ENCODE results near the gene RAD51B.

The RAD51B gene

DNA sequence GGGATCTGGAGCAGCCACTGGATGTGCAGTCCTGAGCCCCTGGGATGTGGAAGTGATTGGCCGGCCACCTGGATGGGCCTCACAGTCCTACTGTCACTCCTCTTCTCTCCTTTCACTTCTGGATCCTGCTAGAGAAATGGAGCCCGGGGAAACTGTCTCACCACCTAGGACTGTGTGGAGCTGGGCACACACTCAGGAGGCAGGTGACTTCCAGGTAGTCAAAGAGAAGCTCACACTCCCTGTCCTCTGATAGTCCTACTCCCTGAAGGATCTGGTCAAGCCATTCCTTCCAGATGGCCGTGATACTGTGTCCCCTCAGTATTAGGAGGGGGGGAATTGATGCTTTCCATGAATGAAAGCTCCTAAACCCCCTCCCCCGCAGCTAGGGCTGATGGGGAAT, 772.2 kb downstream of the RAD51B start:
- DNase-seq = no peak

DNA sequence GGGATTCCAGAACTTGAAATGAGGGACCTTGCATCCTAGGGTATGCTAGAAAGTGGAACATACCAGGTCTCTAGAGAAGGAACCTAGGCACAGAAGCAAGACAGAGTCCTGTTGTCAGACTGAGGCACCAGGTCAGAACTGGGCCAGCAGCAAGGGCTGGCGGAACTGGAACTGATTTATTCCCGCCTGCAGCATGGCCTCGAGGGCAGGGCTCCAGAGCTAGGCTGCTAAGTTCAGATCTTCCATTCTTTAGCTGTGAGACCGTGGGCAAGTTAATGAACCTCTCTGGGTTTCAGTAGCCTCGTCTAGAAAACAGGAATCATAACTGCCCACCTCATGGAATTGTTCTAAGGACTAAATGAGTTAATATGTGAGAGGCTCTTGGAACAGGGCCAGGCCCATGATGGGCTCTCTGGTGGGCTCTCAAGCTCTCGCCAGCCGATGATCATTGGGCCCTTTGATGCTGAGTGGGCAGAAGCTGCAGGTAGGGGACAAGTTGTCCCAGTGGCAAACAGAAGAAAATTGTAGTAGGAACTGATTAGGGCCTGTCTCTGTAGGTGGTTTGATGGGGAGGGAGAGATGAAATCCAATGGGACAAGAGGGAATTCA, 773.5 kb downstream of the RAD51B start:
- DNase-seq = no peak

DNA sequence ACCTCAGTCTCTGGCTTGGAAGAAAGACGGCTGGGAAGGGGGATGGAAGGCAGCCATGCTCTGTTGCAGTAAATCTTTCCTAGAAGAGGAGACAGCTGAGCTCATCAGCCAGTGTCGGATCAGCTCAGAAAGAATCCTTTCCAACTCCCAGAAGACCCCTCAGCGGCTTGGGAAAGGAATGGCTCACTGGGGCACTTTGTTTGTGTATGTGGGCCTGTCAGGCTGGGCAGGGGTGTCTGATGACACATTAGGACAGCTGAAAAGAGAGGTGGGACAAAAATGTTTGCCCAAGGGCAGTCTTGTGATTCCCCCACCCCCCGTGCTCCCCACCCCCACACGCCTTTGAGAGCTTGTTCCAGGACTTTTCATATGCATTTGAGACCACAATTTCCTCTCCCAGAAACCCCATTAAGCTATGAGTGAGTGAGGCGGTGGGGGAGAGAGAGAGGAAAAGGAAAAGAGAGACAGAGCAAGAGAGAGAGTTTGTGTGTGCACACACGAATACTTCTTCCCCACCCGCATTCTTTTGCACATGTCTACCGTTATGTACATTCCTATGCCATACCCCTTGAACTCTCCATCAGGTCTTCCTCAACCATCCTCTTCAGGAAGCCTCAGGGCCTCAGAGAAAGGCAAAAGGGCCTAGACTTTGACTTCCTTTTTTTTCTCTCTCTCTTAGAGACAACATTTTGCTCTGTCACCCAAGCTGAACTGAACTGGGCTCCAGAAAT, 774.4 kb downstream of the RAD51B start:
- DNase-seq = no peak

DNA sequence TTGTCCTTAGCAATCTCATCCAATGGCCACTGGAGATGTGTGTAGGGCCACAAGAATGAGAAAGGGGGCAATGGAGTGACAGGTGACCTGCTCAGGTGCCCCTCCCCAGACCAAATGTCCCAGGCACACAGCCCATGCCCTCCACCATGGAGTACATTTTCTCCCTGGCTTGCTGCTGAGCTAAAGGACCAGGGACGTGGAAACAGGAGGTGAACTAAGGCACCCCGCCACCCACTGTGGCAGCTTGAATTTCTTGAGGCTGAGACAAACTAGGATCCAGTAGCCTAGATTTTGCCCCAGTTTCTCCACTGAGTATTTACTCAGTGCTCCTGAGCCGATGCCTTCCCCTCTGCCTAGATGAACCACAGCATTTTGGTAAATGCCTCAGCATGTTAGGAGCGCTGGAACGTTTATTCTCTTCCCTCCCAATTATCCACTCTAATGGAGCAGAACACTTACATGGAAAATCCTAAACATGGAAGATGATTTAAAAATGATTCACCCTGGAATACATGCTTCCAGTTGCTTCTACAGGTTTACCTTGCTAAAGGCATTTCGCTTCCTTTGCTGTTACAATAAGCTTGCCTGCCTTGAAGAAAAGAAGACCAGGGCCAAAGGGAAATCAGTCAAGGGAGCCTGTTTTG, 775.3 kb downstream of the RAD51B start:
- no peak for DNase-seq

DNA sequence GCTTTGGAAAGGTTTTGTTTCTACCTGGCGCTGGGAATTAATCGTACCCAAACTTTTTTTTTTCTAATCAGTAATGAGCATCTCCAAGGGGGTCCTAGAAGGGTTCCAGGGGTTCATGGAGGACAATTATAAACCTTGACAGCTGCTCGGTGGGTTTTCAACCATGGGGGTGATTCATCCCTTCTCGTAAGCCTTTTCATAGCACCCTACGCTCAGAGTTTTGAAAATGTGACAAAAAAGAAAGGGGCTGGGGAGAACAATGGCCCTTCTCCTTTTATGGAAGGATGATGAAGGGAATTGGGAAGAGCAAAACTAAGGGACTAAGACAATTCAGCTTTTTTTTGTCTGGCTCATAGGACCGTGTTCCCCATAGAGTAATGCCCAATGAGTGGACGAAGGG, 776.6 kb downstream of the RAD51B start:
- DNase-seq = no peak

DNA sequence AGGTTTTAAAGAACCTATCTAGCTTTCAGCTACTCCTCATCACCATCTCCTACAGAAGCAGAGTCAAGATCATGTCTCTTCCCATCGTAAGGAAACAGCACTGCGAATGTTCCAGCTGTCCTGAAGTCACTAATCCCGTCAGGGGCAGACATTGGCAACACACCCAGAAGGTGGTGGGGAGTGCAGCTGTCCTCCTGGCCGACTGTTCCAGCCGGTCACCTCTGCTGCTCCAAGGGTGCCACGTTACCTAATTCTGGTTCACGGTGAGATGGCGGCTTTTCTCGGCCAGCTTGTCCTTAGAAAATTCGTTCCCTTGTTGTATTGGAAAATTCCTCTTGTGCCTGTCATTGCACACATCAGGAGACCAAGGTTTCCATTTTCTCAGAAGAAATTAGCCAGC, 777.1 kb downstream of the RAD51B start:
- DNase-seq = no peak

DNA sequence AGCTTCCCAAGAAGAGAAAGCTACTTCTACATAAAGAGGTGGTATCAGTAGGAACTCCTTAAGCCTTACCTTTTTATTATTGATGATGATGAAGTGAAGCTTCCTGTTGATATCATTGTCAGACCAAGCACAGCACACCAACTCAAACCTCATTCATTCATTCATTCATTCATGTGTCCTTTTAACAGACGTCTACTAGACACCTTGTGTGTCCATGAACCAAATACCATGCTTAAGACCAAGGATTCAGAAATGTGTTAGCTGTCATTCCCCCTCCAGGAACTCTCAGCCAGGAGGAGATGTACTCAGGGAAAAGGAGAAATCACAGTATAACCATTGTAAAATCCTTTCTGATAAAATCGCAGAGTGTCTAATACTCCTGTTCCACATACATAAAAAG, 778.5 kb downstream of the RAD51B start:
- DNase-seq = no peak

DNA sequence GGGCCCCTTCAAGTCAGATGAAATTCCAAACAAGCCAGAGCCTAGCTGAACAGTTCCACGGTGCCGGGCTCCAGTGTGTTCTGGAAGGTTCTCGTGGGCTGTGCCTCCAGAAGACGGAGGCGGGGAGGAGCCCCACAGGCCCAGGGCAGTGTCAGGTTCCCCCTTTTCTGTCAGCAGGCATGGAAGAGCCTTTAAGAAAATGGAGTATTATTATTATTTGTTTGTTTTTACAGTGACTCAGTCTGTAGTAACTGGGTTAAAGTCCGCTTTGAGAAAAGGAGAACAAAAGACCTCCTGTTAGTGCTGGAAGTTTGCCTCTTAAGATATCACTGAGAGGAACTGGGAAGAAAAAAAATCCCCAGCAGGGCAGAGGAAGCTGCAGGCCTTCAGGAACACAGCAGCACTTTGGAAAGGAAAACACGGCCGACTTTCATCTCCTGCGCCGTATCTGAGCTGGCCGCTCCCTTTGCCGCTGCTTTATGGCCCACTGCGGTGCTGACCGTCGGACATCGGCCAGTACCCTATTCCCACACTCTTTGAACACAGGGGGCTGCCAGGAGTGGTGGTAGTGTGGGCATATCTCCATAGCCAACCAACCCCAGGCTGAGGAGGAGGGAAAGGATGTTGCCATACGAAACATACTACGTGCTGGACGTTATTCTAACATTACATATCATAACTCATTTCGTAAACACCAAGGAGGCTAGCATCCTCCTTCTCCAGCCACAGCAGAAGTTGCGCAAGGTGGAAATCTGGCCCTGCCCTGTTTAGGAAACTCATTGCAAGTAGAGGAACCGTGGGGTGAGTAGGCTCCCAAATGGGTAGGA, 779.3 kb downstream of the RAD51B start:
- DNase-seq = no peak

DNA sequence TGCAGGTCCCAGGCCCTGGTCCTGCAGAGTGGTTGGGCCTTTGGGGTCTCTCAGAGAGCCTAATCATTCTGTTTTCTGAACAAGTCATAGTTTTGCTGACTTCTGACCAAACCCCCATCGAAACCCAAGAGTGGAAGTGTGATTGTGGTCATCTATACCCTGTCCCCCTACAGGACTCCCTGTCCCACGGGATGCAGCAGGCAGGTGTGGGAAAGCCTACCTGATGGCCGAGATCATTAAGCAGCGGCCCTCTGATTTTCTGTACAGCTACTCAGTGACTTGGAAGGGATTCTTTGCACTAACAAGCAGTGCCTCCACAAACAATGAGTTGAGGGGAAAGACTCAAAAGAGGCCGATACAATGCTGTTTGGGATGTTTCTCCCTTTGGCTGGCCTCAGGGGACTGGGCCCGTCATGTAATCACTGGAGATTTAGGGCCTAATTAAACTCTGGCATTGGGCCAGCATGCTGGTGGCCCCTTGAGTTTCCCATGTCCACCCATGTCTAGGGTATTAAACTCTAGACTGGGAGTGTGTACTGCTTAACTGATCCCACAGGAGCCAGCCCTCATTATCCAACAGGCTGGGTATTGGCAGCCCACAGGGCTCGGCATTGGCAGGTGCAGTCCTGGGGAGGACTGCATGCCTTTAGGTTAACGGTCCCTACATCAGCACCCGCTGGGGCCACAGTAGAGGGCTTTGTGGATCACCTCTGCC, 780.5 kb downstream of the RAD51B start:
- peak; percentile 74 for DNase-seq

DNA sequence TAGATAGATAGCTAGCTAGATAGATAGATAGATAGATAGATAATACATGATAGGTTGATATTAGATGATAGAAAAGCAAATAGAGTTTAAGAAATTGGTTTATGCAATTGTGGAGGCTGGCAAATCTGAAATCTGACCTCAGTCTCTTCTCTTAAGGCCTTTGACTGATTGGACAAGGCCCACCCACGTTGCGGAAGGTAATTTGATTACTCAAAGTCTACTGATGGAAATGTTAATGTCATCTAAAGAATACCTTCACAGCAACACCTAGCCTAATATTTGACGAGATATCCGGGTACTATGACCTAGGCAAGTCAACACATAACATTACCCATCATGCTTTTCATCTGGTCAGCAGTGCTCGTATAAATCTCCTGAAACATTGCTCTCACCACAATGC, 782.9 kb downstream of the RAD51B start:
- DNase-seq = no peak

DNA sequence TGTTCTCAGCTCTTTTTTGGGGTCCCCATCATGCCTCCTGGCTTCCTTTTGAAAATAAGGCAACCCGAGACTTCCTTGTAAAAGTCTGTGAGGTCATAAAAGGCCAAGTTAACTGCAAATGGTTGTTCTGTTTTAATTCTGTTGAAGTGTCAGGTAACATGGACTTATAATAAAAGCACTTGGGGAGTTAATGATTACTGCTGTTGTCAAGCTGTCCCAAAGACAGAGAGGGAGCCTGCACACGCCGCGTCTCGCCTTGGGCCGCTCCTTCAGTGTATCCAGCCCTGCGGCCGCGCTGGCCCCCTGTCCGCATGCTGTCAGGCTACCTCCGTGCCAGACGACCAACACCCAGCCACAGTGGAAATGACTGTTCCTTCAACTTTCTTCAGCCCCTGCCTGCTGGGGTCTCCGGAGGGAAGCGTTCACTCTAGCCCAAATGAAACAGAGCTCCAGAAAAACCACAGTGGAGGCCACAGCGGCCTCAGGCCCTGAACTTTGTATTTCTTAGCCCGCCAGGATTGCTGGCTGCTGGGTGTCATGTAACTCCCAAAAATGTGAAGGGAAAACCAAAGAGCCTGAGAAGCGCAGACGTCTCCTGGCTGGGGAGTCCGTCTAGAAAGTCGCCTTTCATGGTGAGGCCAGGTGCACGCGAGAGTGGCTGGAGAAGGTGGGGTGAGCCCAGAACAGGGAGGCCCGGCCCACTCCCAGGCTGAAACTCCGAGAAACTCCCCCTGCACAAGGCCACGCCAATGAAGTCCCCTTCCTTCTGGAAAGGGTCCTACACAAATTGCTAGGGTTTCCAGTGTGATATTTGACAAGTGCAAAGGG, 784.2 kb downstream of the RAD51B start:
- no peak for DNase-seq

DNA sequence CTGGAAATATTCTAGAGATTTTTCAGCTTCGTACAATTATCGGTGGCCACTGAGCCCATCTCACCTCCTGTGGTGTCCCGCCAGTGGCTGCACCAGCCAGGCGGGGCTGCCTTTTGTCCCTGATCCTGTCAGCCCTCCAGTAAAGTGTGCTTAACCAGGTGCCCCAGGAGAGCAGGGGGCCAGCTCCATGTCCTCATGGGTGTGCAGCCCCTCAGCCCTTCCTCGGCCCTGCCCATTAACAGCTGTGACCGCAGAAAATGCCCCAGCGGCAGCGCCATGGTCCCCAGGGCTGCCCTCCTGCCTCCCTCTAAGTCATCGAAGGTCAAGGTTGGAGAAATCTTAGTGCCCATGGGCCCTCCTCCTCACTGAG, 784.8 kb downstream of the RAD51B start:
- DNase-seq = no peak

DNA sequence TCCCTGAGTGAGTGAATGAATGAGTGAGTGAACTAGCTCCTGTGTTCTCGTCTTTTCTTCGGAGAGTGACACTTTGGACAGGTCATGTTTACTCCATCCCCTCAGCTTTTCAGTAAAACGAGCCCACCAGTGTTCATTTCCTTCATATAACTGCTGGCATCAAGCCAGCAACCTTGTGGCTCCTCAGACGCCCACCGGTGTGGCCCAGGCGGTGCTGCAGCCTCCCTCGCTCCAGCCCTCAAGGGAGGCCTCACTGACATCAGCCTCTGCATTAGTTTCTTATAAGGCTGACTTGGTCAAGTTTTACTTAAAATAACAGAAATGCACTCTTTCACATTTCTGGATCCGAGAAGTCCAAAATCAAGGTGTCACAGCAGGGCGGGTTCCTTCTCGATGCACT, 785.2 kb downstream of the RAD51B start:
- DNase-seq = no peak

DNA sequence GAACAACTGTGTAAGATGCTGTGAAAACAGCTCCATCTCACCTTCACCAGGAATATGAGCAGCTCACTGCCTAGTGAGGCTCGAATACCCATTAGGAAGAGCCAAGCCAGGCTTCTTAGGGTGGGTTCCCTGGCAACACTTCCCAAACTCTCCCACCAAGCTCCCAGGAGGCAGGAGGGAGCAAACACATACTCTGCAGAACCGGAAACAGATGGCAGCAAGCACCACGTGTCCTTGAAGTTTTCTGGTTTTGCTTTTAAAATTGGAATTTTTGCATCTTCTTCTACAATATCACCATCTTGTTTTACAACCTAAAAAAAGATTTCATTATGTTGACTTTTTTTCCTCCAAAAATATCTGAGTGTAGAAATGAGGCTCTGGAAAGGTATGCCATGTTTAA, 786.6 kb downstream of the RAD51B start:
- DNase-seq = no peak

DNA sequence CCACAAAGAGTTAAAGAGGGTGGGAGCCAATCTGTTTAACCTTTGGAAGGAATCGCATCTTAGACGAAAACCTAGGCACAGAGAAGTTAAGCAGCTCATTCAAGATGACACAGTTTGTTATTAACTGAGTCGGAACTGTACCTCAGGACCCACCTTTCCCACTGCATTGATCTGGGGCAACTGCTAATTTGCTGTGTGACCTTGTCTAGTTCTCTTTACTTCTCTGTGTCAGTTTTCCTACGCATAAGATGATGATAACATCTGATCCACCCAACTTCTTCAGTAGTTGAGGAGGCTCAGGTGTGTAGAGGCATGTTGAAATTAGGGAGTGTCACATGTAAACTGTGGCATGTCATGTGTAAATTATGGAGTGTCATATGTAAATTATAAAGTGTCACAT, 787.1 kb downstream of the RAD51B start:
- no peak for DNase-seq

DNA sequence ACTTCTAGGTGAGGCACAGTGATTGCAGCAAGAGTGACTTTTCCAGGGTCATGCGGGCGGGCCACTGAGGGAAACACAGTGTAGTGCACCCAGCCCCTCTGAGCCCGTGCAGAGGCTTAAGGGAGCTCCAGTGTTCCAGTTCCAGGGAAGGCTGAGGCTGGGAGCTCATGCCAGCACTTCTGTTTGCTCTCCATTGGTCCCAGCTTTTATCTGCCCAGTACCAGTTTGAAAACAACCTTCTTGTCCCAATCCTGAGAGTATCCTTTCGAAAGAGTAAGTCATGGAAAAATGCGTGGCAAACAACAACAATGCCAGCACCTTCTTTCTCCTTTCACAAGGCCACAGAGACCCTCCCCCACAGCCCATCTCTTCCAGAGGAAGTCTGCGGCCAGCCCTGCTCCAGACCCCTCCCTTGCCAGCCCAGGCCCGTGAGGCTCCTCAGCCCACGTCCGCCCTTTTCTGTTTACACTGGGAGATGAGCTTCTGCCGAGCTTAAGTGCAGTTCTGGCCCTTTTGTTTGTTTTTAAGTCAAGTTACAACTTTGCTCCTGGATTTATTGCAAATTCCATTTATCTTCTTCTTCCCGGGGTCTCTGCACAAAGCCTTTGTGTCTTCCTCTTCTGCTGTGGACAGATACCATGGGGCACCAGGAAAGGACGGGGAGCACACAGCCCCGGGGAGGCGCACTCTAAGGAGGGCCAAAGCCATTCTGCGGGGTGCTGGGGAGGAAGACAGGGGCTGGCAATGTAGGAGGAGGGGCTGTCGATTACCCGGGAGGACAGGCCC, 787.7 kb downstream of the RAD51B start:
- no peak for DNase-seq

DNA sequence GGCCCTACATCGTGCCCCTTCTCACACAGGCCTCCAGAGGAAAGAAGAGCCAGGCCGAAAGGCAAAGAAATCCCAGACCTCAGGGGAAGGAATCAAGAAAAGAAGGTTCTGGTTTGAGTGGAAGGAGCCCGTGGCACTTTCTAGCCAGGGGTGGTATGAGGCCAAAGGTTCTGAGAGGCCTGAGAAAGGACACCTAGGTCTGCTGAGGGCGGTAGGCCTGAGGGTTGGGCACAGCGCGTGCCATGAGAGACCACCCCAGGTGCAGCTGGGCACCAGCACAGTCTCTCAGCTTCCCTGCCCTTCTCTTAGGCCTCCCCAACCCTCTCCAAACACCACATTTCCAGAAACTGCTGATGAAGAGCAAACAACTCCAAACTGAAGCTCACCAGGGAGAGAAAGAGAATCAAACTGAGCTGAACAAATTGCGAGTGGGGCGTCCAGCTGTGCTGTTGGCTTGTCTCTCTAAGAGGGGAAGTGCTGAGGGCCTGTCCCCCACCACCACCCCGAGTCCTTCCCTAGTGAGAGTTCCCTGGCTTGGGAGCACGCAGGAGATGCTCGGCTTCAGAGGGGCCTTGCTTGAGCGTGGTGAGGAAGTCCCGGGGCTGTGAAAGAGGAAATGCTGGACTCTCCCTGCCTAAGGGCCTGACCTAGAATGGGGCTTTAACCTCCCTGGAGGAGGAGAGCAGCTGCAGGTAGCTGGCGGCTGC, 788.4 kb downstream of the RAD51B start:
- no peak for DNase-seq

DNA sequence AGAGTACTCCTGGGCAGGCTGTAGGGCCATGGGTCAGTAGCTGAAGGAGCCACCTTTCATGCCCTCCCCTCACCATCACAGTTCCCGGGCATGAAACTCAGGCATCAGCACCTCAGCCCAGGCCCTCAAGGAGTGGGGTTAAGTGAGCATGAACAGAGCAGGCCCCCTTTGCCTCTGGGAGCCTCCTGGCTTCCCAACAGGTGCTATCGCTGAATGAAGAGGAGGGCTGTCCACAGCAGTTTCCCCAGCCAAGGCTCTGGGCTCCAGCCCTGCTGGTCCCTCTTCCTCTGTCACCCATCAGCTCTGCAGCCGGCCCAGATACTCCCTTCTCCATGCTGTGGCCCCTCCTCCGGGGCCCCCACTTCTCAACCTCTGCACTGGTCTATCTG, 789.0 kb downstream of the RAD51B start:
- no peak for DNase-seq

DNA sequence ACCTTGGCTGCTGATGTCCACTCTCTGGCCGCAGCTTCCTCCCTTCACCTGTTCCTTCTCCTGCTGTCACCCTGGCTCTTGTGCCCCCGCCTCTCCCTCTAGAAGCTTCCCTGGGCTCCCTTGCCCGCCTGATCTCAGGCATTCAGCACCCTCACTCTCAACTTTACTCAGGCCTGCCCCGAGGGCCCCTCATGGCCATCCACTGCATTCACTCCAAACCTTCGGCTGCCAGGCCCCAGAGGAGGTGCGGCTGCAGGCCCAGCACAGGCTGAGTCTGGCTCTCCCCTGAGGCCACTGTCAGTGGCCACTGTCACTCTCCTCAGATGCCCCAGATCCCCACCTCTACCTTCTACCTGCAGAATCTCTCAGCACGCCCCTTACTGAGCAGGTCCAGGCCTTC, 789.4 kb downstream of the RAD51B start:
- DNase-seq = no peak

DNA sequence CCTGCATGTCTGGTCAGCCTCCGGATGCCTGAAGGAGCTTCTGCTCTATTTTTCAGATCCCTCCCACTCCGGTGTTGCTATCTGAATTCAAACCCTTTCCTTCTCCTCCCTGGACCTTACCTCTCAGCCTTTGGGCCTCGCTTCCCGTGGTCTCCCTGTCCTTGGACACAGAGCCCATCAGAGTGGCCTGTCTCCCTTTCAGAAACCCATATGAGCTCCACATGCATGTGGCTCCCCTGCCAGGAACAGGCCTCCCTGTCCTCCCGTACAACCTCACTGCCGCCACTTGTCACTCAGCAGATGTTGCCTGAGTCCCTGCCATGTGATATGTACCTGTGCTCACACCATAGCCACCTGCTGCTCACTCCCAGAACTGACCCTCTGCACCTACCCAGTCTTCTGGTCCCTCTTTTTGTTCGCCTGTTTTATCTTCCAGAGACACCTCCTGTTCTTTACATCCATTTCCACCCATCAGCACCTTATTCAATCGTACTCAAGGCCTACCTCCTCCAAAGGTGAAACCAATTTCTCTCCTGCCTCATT, 790.7 kb downstream of the RAD51B start:
- no peak for DNase-seq
